22Rv1 (cell line): Measurements from ENCODE around the gene ZC3H14.

Source experiments
- H3K27ac ChIP-seq: fragments of 450-650 bp; 2 replicates; pipeline ENCODE4 v1.5.1; 2017
- CTCF ChIP-seq: fragments of 450-650 bp; IDR thresholded peaks from 2 replicates; pipeline ENCODE4 v1.5.1; 2017; ENCODE audit warnings: mild to moderate bottlenecking
- ZFX ChIP-seq: fragments of 450-650 bp; IDR thresholded peaks from 2 replicates; pipeline ENCODE4 v1.6.1; 2017; ENCODE audit warnings: antibody characterized with exemption, borderline replicate concordance

The ZC3H14 gene

GRCh38 chr14:88565427-88565826 lies 2.6 kb downstream of the ZC3H14 start:
- no peak overlapping the region for H3K27ac ChIP-seq

GRCh38 chr14:88568196-88568595 lies 5.4 kb downstream of the ZC3H14 start:
- TF ChIP-seq CTCF (no peak), ZFX (no peak)

More at GRCh38 chr14:88565427-88565826, 2.6 kb downstream of the ZC3H14 start:
- TF ChIP-seq CTCF (no peak), ZFX (no peak)

GRCh38 chr14:88572117-88572516 lies 9.3 kb downstream of the ZC3H14 start:
- TF ChIP-seq CTCF (no peak), ZFX (no peak)
- H3K27ac ChIP-seq, result no peak overlapping the region

More at GRCh38 chr14:88568196-88568595, 5.4 kb downstream of the ZC3H14 start:
- no peak overlapping the region for H3K27ac ChIP-seq

- H3K27ac ChIP-seq, result no peak overlapping the region
- no peak for TF ChIP-seq CTCF
- TF ChIP-seq ZFX, result no peak
These were observed 13.4 kb downstream of the ZC3H14 start for GRCh38 chr14:88576222-88576621.

GRCh38 chr14:88584451-88584850 lies 21.6 kb downstream of the ZC3H14 start:
- H3K27ac ChIP-seq, result no peak overlapping the region
- TF ChIP-seq CTCF (no peak), ZFX (no peak)

GRCh38 chr14:88588081-88588480 lies 25.2 kb downstream of the ZC3H14 start:
- no peak overlapping the region for H3K27ac ChIP-seq
- no peak for TF ChIP-seq CTCF
- no peak for TF ChIP-seq ZFX

GRCh38 chr14:88590173-88590572 lies 27.3 kb downstream of the ZC3H14 start:
- H3K27ac ChIP-seq, result no peak overlapping the region
- TF ChIP-seq ZFX, result no peak
- no peak for TF ChIP-seq CTCF
